GM18519 (cell line): Measurements from ENCODE around the gene KAT14.
"Not testable (repeated sequence)": the region's sequence is repeated elsewhere in the genome, so short reads cannot be mapped to it uniquely, and the experiment has no call there.

Experiments
- ATAC-seq: cut with Tn5 transposase; IDR thresholded peaks from one replicate; pipeline ENCODE4 v1.9.1; 2021; ENCODE audit warnings: mild to moderate bottlenecking, moderate library complexity; ENCODE audit not compliant: unreplicated experiment, low FRiP score

KAT14 gene

GRCh38 chr20:18137412-18138265 is at the start of gene KAT14, which contains the start of gene PET117:
KAT14 (plus strand) TSS chr20:18137863; CDS start chr20:18142661, 4,798 bp downstream.
PET117 (plus strand) TSS chr20:18137863; CDS start chr20:18137956, 93 bp downstream.
- peak; percentile 77 for ATAC-seq

GRCh38 chr20:18088298-18088697 is 49.4 kb upstream of the KAT14 start:
- ATAC-seq, result not testable (repeated sequence)

- ATAC-seq, result not testable (repeated sequence)
Observed at GRCh38 chr20:18088841-18089240, 48.8 kb upstream of the KAT14 start.

GRCh38 chr20:18090044-18090443 is 47.6 kb upstream of the KAT14 start:
- ATAC-seq, result no peak

GRCh38 chr20:18090477-18090876 is 47.2 kb upstream of the KAT14 start:
- ATAC-seq, result no peak

GRCh38 chr20:18091623-18092022 is 46.0 kb upstream of the KAT14 start:
- ATAC-seq, result no peak

GRCh38 chr20:18092890-18093289 is 44.8 kb upstream of the KAT14 start:
- no peak for ATAC-seq

GRCh38 chr20:18093388-18093787 is 44.3 kb upstream of the KAT14 start:
- ATAC-seq, result no peak

- no peak for ATAC-seq
Observed at GRCh38 chr20:18094191-18094590, 43.5 kb upstream of the KAT14 start.

GRCh38 chr20:18100569-18100968 is 37.1 kb upstream of the KAT14 start:
- not testable (repeated sequence) for ATAC-seq

- ATAC-seq, result no peak
Observed at GRCh38 chr20:18101125-18101810, 36.4 kb upstream of the KAT14 start.

- ATAC-seq, result no peak
Observed at GRCh38 chr20:18103497-18103896, 34.2 kb upstream of the KAT14 start.

GRCh38 chr20:18108326-18108725 is 29.3 kb upstream of the KAT14 start:
- ATAC-seq, result no peak

- not testable (repeated sequence) for ATAC-seq
Observed at GRCh38 chr20:18128574-18128973, 9.1 kb upstream of the KAT14 start.

- ATAC-seq, result no peak
Observed at GRCh38 chr20:18132663-18133062, 5.0 kb upstream of the KAT14 start.

- ATAC-seq, result no peak
Observed at GRCh38 chr20:18133962-18134361, 3.7 kb upstream of the KAT14 start.

- peak; percentile 20 for ATAC-seq
Observed at GRCh38 chr20:18138266-18138582, 561 bp downstream of the KAT14 start.

- ATAC-seq, result no peak
Observed at GRCh38 chr20:18138639-18139583, 1.2 kb downstream of the KAT14 start.

GRCh38 chr20:18139832-18140231 is 2.2 kb downstream of the KAT14 start:
- no peak for ATAC-seq

GRCh38 chr20:18144541-18145099 is 7.0 kb downstream of the KAT14 start:
- ATAC-seq, result no peak
